Pancreas (tissue), 10 donors: ENCODE data around the gene PPP1R26. TPM values are rescaled to one million over a fixed set of nuclear protein-coding genes. Genes with fewer than 3 reads are reported as not detected.

Experiments used
- ATAC-seq, 4 donors: fragments of 200-7000 bp; cut with Tn5 transposase; one replicate each; pipeline versions ENCODE4 v1.8.0 to v1.9.1; 2020; ENCODE audit warnings: mild to moderate bottlenecking in 4 of 4, moderate library complexity in 4 of 4
- DNase-seq, 6 donors: peaks; one replicate each; pipeline ENCODE4 v3.0.0-alpha.2; 2020
- FAIRE-seq: peaks from 2 replicates; lab custom pipeline; 2012; peaks lifted over from hg19 to GRCh38; lab: Jason Lieb, UNC
- H3K27ac ChIP-seq, 4 donors: fragments of 200-600 bp; sonication (generic); 1 replicate in 3 of 4; 2 replicates in 1 of 4; pipeline versions ENCODE4 v1.5.0 to v1.8.0; 2020
- H3K27me3 ChIP-seq, 4 donors: fragments of 200-600 bp; one replicate each; pipeline ENCODE4 v1.8.0; 2021
- H3K36me3 ChIP-seq, 3 donors: fragments of 200-600 bp; sonication (generic) in 1 of 3; one replicate each; pipeline versions ENCODE4 v1.5.0 to v1.8.0; 2020 to 2021
- H3K4me1 ChIP-seq, 3 donors: fragments of 200-600 bp; one replicate each; pipeline ENCODE4 v1.8.0; 2021
- H3K4me3 ChIP-seq, 4 donors: fragments of 200-600 bp; sonication (generic) in 2 of 4; one replicate each; pipeline versions ENCODE4 v1.5.0 to v1.8.0; 2020 to 2021
- H3K9me3 ChIP-seq, 4 donors: fragments of 200-600 bp; one replicate each; pipeline ENCODE4 v1.8.0; 2021
- WGBS, 2 donors: extraction: QIAGEN DNeasy Blood & Tissue Kit; methylation state at CpG; one replicate each; pipeline ENCODE4 v1.1.7; 2013; 5-methylcytosine and 5-hydroxymethylcytosine counted together
- intact Hi-C, 3 donors: fragments of 100-400 bp; cut with DNase I; formaldehyde crosslinking; loops; one replicate each; pipeline versions ENCODE4 v1.11.1 to v1.14.2; 2022
- polyA plus RNA-seq, 2 donors: library from polyadenylated mRNA; stranded (reverse); fragments of 200-250 nt; gene quantifications; one replicate each; pipeline ENCODE4 v1.2.3, GENCODE V29; 2013
- total RNA-seq, 6 donors: library from RNA; stranded (reverse); fragmentation: NEBNext Ultra II Directional in 4 of 6; extraction: Animal tissue kit (Norgen Biotek cat#: 25700) in 4 of 6; gene quantifications; one replicate each; pipeline versions ENCODE4 v1.2.1 to v1.2.4, GENCODE V29; 2021 to 2023
- TF ChIP-seq, protein P1 (sequence below), 4 donors: fragments of 200-600 bp; sonication (generic) in 3 of 4; IDR thresholded peaks; one replicate each; pipeline versions ENCODE4 v1.5.0 to v1.8.0; 2021; ENCODE audit warnings: antibody characterized with exemption in 4 of 4
- donor health status: healthy with polysubstance abuse.
- donor health status: DM: no; HTN: no; CAD: no; lungs with moderate emphysema.
- donor health status: DM: no; HTN: no; CAD: no.
- donor health status: control.
- donor health status: control.
- donor health status: Bipolar disorder and iron deficiency.
- donor health status: DM: yes; HTN: yes; CAD: no.
- donor health status: DM: no; HTN: no; CAD: no.
- donor health status: DM: no; HTN: no; CAD: no.
- donor health status: DM: yes; HTN: yes; CAD: no.

Gene PPP1R26
- total and polyA plus RNA-seq, 8 donors = 9.4 to 20.0 (median 12.4) TPM

DNA sequence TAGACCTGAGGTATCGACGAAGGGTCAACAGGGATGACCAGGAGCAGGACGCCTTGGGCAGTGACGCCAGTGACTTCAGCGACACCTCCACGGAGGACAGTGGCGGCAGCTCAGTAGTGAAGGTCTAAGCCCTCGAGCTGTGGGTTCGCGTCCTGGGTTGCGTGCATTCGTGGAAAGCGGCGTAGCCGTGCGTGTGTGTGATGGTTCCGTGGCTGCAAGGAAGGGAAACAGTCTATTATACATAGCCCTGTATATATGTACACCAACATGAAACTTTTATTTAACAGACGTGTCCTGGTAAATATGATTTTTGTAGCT is 8.4 kb downstream of the PPP1R26 start:
- Histone ChIP-seq H3K36me3 (peaks cover 0 to 49% (median 22%) of the 10 kb centered on the region in 3 donors), H3K27me3 (no peaks in the 10 kb centered on the region), H3K4me3 (no peak overlapping the region), H3K9me3 (no peaks in the 10 kb centered on the region), H3K27ac (no peak overlapping the region), H3K4me1 (no peaks in the 10 kb centered on the region)
- TF ChIP-seq, protein P1, sequence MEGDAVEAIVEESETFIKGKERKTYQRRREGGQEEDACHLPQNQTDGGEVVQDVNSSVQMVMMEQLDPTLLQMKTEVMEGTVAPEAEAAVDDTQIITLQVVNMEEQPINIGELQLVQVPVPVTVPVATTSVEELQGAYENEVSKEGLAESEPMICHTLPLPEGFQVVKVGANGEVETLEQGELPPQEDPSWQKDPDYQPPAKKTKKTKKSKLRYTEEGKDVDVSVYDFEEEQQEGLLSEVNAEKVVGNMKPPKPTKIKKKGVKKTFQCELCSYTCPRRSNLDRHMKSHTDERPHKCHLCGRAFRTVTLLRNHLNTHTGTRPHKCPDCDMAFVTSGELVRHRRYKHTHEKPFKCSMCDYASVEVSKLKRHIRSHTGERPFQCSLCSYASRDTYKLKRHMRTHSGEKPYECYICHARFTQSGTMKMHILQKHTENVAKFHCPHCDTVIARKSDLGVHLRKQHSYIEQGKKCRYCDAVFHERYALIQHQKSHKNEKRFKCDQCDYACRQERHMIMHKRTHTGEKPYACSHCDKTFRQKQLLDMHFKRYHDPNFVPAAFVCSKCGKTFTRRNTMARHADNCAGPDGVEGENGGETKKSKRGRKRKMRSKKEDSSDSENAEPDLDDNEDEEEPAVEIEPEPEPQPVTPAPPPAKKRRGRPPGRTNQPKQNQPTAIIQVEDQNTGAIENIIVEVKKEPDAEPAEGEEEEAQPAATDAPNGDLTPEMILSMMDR (IDR thresholded peaks at IDR 0.05) = no peak
- no peak for FAIRE-seq
- DNase-seq = no peak
- intact Hi-C loops = no loop called here
- 96 to 97% methylated on average over 18 of the region's 18 CpGs for WGBS, 2 donors
- no peak for ATAC-seq

DNA sequence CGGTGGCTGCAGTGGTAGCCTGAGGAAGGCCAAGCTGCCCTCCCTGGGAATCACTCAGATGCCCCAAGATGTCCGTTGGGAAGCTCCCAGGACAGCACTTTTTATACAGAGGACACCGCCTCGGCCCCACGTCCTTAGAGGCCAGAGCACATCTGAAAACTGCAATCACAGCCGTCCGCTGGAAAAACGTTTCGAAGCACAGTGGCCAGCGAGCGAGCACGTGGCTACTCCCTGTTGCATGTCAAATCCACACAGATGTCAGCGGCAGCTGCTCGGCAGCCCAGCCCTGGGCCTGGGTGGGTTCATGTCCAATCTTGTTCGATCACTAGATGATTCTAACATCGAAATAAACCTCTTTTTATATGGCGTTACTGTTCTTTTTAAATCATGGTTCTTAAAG is 8.9 kb downstream of the PPP1R26 start:
- intact Hi-C loops = no loop called here
- FAIRE-seq (no peak), ATAC-seq (no peak), DNase-seq (peak in 2 of 6 donors; percentile 29 to 39)
- Histone ChIP-seq H3K4me3 (no peak overlapping the region), H3K27me3 (no peaks in the 10 kb centered on the region), H3K4me1 (no peaks in the 10 kb centered on the region), H3K36me3 (peaks cover 0 to 47% (median 22%) of the 10 kb centered on the region in 3 donors), H3K27ac (no peak overlapping the region), H3K9me3 (no peaks in the 10 kb centered on the region)
- TF ChIP-seq, protein P1 (IDR thresholded peaks at IDR 0.05) = no peak
- 91% methylated on average over 17 of the region's 17 CpGs for WGBS, 2 donors

DNA sequence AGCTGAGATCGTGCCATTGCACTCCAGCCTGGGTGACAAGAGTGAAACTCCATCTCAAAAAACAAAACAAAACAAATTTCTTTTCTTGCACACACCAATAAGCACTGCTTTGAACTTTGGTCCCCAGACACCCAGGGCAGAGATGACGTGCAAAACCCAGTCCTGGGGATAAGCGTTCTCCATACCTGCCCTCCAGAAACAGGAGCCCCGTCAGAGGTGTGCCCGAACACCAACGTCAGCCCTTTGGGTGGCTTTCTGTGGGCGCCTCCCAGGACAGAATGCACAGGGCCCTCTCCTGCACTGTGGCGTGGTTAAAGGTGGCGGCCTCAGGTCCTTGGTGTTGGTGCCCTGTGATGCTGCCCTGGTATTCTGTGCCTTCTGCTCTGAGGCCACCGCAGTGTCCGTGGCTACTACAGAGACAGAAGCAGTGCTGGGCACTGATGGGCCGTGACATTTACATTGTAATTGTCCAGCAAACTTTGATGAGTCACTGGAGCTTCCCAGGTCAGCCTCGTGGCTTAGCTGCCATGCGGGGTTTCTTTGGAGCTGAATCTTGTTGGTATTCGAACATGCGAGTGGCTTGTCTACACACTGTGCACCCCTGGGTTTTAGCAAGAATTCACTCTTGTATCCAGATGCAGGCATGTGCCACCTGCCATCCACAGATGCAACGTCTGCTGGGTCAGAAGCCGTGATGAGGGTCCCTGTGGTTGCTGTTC is 9.8 kb downstream of the PPP1R26 start:
- TF ChIP-seq, protein P1 (IDR thresholded peaks at IDR 0.05) = no peak
- H3K27me3 ChIP-seq = no peaks in the 10 kb centered on the region
- 91% methylated on average over 18 of the region's 18 CpGs for WGBS, 2 donors
- DNase-seq (peak in 2 of 6 donors; percentile 28 to 41), ATAC-seq (no peak), FAIRE-seq (no peak)
- H3K9me3 ChIP-seq = no peaks in the 10 kb centered on the region
- H3K27ac ChIP-seq = no peak overlapping the region
- no peaks in the 10 kb centered on the region for H3K4me1 ChIP-seq
- intact Hi-C loops = no loop called here
- H3K4me3 ChIP-seq = no peak overlapping the region
- peaks cover 0 to 40% (median 19%) of the 10 kb centered on the region in 3 donors for H3K36me3 ChIP-seq

DNA sequence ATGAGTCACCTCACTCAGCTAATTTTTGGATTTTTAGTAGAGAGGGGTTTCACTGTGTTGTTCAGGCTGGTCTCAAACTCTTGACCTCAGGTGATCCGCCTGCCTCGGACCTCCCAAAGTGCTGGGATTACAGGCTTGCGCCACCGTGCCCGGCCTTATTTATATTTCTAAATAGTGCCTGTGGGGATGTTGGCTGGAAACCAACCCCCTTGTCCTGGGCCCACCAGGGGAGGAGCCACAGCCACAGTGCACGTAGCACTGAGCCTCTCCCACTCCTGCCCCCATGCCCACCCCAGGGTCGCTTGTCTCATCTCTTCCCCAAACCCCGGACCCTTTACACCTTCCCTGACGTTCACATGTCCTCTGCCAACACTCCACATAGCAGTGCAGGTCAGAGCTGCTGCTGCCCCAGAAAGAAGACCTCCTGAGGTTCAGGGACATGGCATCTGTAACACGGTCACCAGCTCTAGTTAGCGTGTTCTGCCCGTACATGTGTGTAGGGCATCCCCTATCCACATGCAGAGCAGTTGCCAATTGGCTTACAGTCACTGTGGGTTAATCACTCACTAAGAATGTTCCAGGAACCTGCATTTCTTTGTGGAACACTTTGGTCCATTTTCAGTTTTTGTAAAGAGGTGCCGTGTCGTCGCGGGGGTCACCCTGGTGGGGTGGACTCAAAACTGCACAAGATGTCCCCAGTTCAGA is 10.7 kb downstream of the PPP1R26 start:
- 90 to 94% methylated on average over 16 of the region's 16 CpGs for WGBS, 2 donors
- Histone ChIP-seq H3K4me1 (no peaks in the 10 kb centered on the region), H3K9me3 (no peaks in the 10 kb centered on the region), H3K36me3 (peaks cover 0 to 30% (median 10%) of the 10 kb centered on the region in 3 donors), H3K4me3 (no peak overlapping the region), H3K27ac (no peak overlapping the region), H3K27me3 (no peaks in the 10 kb centered on the region)
- TF ChIP-seq, protein P1 (IDR thresholded peaks at IDR 0.05) = no peak
- FAIRE-seq (no peak), ATAC-seq (no peak), DNase-seq (peak in 2 of 6 donors; percentile 15 to 23)
- intact Hi-C loops = no loop called here
